Right lobe of liver (tissue), 4 donors: ENCODE results near the gene HSD17B13.

Experiments used
- POLR2A ChIP-seq: fragments of 450-650 bp; IDR thresholded peaks from one replicate; pipeline ENCODE4 v1.6.1; 2017; ENCODE audit warnings: antibody characterized with exemption, mild to moderate bottlenecking
- TF ChIP-seq, protein P1 (sequence below), 4 donors: fragments of 200-600 bp in 3 of 4; fragments of 450-650 bp in 1 of 4; IDR thresholded peaks; one replicate each; pipeline versions ENCODE4 v1.5.1 to v1.8.0; 2016 to 2022; ENCODE audit warnings: antibody characterized with exemption in 4 of 4, mild to moderate bottlenecking in 2 of 4
- donor health status: DM: no; HTN: no; CAD: no.
- donor health status: DM: no; HTN: no; CAD: no.
- donor health status: DM: no; HTN: yes; CAD: no.

DNA sequence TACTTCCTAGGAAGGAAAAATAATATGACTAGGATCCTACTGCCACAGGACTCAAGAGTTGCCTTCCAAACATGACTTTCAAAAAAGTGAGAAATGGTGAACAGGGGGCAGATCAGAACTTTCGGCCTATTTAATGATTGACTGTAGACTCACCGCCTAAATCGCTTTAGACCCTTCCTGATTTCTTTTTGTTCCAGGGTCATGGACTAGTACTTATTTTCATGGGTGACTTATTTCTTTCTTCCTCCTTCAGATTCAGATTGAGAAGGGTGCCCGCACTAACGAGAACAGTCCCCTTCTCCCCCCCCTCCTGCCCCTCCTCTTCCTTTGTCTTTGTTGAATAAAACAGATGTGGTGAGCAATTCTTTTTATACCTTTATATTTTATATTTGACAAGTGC lies 54.3 kb downstream of the HSD17B13 start:
- no peak for TF ChIP-seq POLR2A
- TF ChIP-seq, protein P1, sequence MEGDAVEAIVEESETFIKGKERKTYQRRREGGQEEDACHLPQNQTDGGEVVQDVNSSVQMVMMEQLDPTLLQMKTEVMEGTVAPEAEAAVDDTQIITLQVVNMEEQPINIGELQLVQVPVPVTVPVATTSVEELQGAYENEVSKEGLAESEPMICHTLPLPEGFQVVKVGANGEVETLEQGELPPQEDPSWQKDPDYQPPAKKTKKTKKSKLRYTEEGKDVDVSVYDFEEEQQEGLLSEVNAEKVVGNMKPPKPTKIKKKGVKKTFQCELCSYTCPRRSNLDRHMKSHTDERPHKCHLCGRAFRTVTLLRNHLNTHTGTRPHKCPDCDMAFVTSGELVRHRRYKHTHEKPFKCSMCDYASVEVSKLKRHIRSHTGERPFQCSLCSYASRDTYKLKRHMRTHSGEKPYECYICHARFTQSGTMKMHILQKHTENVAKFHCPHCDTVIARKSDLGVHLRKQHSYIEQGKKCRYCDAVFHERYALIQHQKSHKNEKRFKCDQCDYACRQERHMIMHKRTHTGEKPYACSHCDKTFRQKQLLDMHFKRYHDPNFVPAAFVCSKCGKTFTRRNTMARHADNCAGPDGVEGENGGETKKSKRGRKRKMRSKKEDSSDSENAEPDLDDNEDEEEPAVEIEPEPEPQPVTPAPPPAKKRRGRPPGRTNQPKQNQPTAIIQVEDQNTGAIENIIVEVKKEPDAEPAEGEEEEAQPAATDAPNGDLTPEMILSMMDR (IDR thresholded peaks at IDR 0.05): no peak
